Prostate gland (tissue), 2 donors: ENCODE measurements around the gene SUN1.

Experiments
- CTCF ChIP-seq, 4 experiments: fragments of 200-600 bp in 2 of 4; fragments of 450-650 bp in 2 of 4; sonication (generic) in 2 of 4; IDR thresholded peaks; 1 replicate in 3 of 4; 2 replicates in 1 of 4; pipeline ENCODE4 v1.5.1; 2016 to 2019; ENCODE audit warnings: antibody characterized with exemption in 4 of 4, mild to moderate bottlenecking in 2 of 4, moderate library complexity in 2 of 4
- POLR2A ChIP-seq: fragments of 450-650 bp; IDR thresholded peaks from one replicate; pipeline ENCODE4 v1.6.1; 2016; ENCODE audit warnings: antibody characterized with exemption, mild to moderate bottlenecking

- no peak for TF ChIP-seq CTCF (IDR thresholded peaks at IDR 0.05)
- TF ChIP-seq POLR2A: no peak
Observed at GRCh38 chr7:876972-877311, 44.7 kb downstream of the SUN1 start.
